OCI-LY3 (cell line): ENCODE measurements around the gene PXYLP1.

Source experiments
- H2AFZ ChIP-seq: fragments of 200-600, 300-600 bp; shearing (Covaris generic); 2 replicates; pipeline ENCODE4 v1.6.0; 2014; ENCODE audit warnings: antibody characterized with exemption, low read depth, low read length
- H3K27ac ChIP-seq: fragments of 200-600, 300-600 bp; sonication (generic); 2 replicates; pipeline ENCODE4 v1.5.1; 2014; ENCODE audit warnings: mild to moderate bottlenecking, low read length, moderate library complexity, mixed read lengths
- H3K27me3 ChIP-seq: fragments of 200-600, 300-600 bp; sonication (generic); 2 replicates; pipeline ENCODE4 v1.6.1; 2014; ENCODE audit warnings: low read depth, low read length, mixed read lengths
- H3K36me3 ChIP-seq: fragments of 200-600, 300-600 bp; sonication (generic); replicated peaks from 2 replicates; pipeline ENCODE3; 2014; ENCODE audit warnings: low read depth, low read length, mixed read lengths
- H3K4me1 ChIP-seq: fragments of 300-600, 200-600 bp; sonication (generic); 2 replicates; pipeline ENCODE4 v1.6.1; 2014; ENCODE audit warnings: low read length, mixed read lengths
- H3K4me2 ChIP-seq: fragments of 200-600, 300-600 bp; sonication (generic); 2 replicates; pipeline ENCODE4 v1.6.1; 2014; ENCODE audit warnings: low read length, mixed read lengths
- H3K4me3 ChIP-seq: fragments of 300-600, 200-600 bp; sonication (generic); 2 replicates; pipeline ENCODE4 v1.5.1; 2014; ENCODE audit warnings: antibody characterized with exemption, mild to moderate bottlenecking, low read length, moderate library complexity
- H3K79me2 ChIP-seq: fragments of 300-600, 200-600 bp; shearing (Covaris generic); 2 replicates; pipeline ENCODE4 v1.6.1; 2014; ENCODE audit warnings: mild to moderate bottlenecking, low read length, mixed read lengths
- H3K9ac ChIP-seq: fragments of 300-600, 200-600 bp; shearing (Covaris generic); 2 replicates; pipeline ENCODE4 v1.6.0; 2014; ENCODE audit warnings: mild to moderate bottlenecking, low read length, moderate library complexity
- H3K9me3 ChIP-seq: fragments of 200-600, 300-600 bp; shearing (Covaris generic); 2 replicates; pipeline ENCODE4 v1.6.1; 2014; ENCODE audit warnings: low read length, mixed read lengths; ENCODE audit not compliant: insufficient read depth
- H4K20me1 ChIP-seq: fragments of 200-600, 300-600 bp; sonication (generic); 2 replicates; pipeline ENCODE4 v1.6.1; 2016; ENCODE audit warnings: low read length, mixed read lengths; ENCODE audit not compliant: insufficient read depth
- CTCF ChIP-seq: fragments of 200-600, 300-600 bp; sonication (generic); IDR thresholded peaks from 2 replicates; pipeline ENCODE4 v1.5.1; 2014; ENCODE audit warnings: antibody characterized with exemption, low read length, low read depth
- EZH2phosphoT487 ChIP-seq: fragments of 200-600 bp; shearing (Covaris generic); IDR thresholded peaks from 2 replicates; pipeline ENCODE4 v1.6.1; 2018; ENCODE audit warnings: antibody characterized with exemption, mixed run types, low read depth

Gene PXYLP1

GRCh38 chr3:141305436-141305835, 73.8 kb downstream of the PXYLP1 start:
- no peak overlapping the region for H2AFZ ChIP-seq
- no peak overlapping the region for H3K27ac ChIP-seq
- H3K27me3 ChIP-seq = no peaks in the 10 kb centered on the region
- H3K4me3 ChIP-seq = no peak overlapping the region
- H3K9me3 ChIP-seq = no peaks in the 10 kb centered on the region
- no peak overlapping the region for H3K4me2 ChIP-seq
- no peaks in the 10 kb centered on the region for H4K20me1 ChIP-seq
- H3K4me1 ChIP-seq = peaks cover 6% of the 10 kb centered on the region
- H3K9ac ChIP-seq = no peak overlapping the region
- TF ChIP-seq CTCF (no peak), EZH2phosphoT487 (no peak)
- no peaks in the 10 kb centered on the region for H3K79me2 ChIP-seq
- no peaks in the 10 kb centered on the region for H3K36me3 ChIP-seq

GRCh38 chr3:141306276-141306675, 74.7 kb downstream of the PXYLP1 start:
- Histone ChIP-seq H3K27ac (no peak overlapping the region), H3K9me3 (no peaks in the 10 kb centered on the region), H3K79me2 (peaks cover 6% of the 10 kb centered on the region), H2AFZ (no peak overlapping the region), H3K9ac (no peak overlapping the region), H3K4me3 (no peak overlapping the region), H3K36me3 (no peaks in the 10 kb centered on the region), H4K20me1 (no peaks in the 10 kb centered on the region), H3K4me1 (peaks cover 12% of the 10 kb centered on the region), H3K27me3 (no peaks in the 10 kb centered on the region), H3K4me2 (no peak overlapping the region)
- TF ChIP-seq EZH2phosphoT487 = no peak
- no peak for TF ChIP-seq CTCF

GRCh38 chr3:141306922-141307321, 75.3 kb downstream of the PXYLP1 start:
- peaks cover 12% of the 10 kb centered on the region for H3K4me1 ChIP-seq
- no peaks in the 10 kb centered on the region for H3K9me3 ChIP-seq
- H4K20me1 ChIP-seq = no peaks in the 10 kb centered on the region
- H2AFZ ChIP-seq = no peak overlapping the region
- H3K79me2 ChIP-seq = peaks cover 8% of the 10 kb centered on the region
- H3K27ac ChIP-seq = no peak overlapping the region
- no peak overlapping the region for H3K9ac ChIP-seq
- no peak for TF ChIP-seq EZH2phosphoT487
- TF ChIP-seq CTCF = no peak
- no peaks in the 10 kb centered on the region for H3K27me3 ChIP-seq
- no peak overlapping the region for H3K4me2 ChIP-seq
- no peak overlapping the region for H3K4me3 ChIP-seq
- no peaks in the 10 kb centered on the region for H3K36me3 ChIP-seq

GRCh38 chr3:141307351-141308059, 75.9 kb downstream of the PXYLP1 start:
- Histone ChIP-seq H3K4me3 (no peak overlapping the region), H3K9ac (no peak overlapping the region), H4K20me1 (no peaks in the 10 kb centered on the region), H2AFZ (no peak overlapping the region), H3K27ac (no peak overlapping the region), H3K36me3 (no peaks in the 10 kb centered on the region), H3K27me3 (no peaks in the 10 kb centered on the region), H3K79me2 (peaks cover 8% of the 10 kb centered on the region), H3K4me2 (no peak overlapping the region), H3K4me1 (peaks cover 15% of the 10 kb centered on the region), H3K9me3 (no peaks in the 10 kb centered on the region)
- no peak for TF ChIP-seq EZH2phosphoT487
- no peak for TF ChIP-seq CTCF
